Measurements from ENCODE around the gene MYO6.

The MYO6 gene

DNA sequence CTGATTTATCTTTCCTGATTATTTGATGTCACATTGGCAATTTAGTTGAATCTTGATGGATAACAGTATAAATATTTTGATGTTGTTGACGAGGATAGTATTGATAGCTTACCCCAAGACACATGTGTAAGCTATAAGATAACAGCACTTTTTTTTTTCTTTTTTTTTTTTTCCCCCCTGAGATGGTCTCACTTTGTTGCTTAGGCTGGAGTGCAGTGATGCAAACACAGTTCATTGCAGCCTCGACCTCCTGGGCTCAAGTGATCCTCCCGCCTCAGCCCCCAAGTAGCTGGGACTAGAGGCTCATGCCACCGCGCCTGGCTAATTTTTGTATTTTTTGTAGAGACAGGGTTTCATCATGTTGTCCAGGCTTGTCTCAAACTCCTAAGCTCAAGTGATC lies 21.8 kb downstream of the MYO6 start:
- no peak for DNase-seq

DNA sequence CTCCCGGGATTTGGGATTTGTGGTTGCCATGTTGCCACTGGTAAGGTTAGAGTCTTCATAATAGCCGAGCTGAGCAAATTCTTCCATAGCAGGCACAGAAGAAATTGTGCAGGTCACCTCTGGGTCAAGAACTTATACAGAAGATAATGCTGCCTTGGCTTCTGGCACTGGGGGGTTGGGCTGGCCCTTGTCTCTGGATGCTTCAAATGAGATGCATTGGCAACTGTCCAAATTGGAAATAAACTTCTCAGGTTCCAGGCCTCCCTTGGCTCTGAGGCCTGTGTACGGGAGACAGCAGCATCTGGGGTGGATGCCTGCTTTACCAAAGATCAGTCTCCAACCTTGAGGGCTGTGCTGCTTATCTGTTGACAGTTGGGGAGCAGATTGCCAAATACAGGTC lies 26.2 kb downstream of the MYO6 start:
- peak; percentile 95 for DNase-seq

DNA sequence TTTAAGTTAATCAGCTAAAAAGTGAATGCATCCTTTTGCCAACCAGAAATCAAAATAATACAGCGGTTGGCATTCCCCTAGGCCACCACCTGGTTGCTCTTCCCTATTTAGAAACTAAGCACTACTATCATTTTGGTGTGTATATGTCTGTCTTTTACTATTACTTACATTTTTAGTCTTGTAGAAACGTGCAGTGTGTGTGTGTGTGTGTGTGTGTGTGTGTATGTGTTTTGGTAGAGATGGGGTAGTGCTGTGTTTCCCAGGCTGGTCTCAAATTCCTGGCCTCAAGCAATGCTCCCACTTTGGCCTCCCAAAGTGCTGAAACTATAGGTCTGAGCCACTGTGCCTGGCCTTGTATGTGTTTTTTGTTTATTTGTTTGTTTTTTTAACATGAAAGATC lies 27.4 kb downstream of the MYO6 start:
- DNase-seq = no peak

GRCh38 chr6:75778757-75779156 lies 29.7 kb downstream of the MYO6 start:
- no peak for DNase-seq

DNA sequence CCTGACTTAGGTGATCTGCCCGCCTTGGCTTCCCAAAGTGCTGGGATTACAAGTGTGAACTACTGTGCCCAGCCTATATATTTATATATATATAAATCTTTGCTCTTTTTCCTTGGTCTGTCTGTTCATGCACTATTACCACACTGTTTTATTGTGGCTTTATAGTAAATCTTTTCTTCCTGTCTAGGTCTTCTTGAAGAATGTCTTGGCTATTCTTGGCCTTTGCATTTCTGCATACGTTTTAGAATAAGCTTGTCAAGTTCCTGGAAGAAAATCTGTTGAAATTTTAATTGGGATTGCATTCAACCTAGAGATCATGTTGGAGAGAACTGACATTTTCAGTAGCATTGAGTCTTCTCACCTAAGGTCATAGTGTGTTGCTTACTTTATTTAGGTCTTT lies 37.1 kb downstream of the MYO6 start:
- DNase-seq = no peak

DNA sequence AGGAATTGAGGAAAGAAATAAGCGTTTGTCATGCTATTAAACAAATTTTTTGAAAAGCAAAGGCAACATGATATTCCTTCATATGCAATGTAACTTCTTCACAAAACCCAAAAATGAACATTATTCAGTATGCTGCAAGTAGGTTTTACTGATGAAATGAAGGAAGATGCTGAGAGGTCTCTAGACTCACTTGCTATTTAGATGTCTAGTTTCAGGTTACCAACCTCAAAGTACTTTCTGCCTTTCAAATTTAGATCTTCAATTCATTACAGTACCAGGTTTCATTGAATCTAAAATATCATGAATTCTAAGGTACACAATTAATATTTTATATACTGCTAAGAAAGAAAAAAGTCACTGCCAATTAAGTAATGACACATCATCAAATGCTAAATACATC lies 39.9 kb downstream of the MYO6 start:
- no peak for DNase-seq

DNA sequence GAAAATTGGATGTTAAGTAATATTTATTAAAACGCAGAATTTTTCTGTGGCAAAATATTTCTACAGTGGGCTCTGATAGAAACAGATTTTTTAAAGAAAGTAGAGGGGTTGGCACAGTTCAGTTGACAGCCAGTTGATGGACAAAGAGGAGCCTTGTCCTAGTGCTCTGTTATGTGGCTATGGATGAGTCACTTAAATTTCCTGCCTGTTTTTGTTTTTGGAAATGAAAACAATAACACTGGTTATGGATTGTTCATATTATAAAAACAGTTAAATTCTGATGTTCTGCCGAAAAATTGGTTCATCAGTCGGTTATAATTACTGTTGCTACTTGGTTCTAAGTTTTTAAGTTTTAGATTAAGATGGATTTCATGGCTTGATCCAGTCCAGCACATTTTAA lies 42.8 kb downstream of the MYO6 start:
- no peak for DNase-seq

DNA sequence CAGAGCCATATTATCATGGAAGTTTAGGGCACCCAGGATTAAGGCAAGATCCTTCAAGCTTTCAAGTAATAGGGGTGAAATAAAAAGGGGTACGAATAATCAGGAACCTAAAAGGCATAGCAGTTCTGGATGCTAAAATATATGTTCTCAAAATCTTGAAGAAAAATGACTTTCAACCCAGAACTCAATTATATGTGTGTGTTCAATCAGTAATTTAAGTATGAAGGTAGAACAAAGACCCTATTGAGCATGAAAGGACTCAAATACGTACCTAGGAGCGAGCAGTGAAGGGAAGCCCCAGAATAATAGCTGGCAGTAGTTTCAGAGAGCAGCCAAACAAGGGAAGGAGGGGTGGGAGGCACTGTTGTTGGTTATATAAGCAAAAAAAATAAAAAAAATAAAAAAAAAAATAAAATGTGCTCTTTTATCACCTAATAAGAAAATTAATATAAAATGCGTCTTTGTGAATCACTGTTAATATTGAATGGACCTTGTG lies 45.4 kb downstream of the MYO6 start:
- no peak for DNase-seq

GRCh38 chr6:75794954-75795739 lies 46.1 kb downstream of the MYO6 start:
- no peak for DNase-seq

GRCh38 chr6:75796723-75797122 lies 47.7 kb downstream of the MYO6 start:
- DNase-seq = no peak

GRCh38 chr6:75800133-75800532 lies 51.1 kb downstream of the MYO6 start:
- DNase-seq = no peak

GRCh38 chr6:75800708-75801505 lies 51.9 kb downstream of the MYO6 start:
- DNase-seq = no peak

DNA sequence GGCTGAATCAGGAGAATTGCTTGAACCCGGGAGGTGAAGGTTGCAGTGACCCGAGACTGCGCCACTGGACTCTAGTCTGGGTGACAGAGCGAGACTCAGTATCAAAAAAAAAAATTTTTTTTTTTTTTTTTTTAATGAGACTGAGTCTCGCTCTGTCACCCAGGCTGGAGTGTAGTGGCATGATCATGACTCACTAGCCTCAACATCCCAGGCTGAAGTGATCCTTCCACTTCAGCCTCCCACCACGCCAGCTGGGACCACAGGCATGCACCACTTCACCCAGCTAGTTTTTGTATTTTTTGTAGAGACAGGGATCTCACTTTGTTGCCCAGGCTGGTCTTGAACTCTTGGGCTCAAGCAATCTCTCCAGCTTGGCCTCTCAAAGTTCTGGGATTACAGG lies 53.3 kb downstream of the MYO6 start:
- DNase-seq = no peak

- DNase-seq = no peak
Measured at GRCh38 chr6:75808507-75808906, 59.5 kb downstream of the MYO6 start.

DNA sequence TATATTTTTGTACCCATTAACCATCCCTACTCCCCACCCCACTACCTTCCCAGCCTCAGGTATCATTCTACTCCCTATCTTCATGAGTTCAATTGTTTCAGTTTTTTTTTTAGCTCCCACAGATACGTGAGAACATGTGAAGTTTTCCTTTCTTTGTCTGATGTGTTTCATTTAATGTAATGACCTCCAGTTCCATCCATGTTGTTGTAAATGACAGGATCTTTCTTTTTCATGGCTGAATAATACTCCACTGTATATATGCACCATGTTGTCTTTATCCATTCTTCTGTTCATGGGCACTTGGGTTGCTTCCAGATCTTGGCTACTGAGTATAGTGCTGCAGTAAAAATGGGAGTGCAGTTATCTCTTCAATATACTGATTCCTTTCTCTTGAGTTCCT lies 63.5 kb downstream of the MYO6 start:
- no peak for DNase-seq

GRCh38 chr6:75813476-75814250 lies 64.6 kb downstream of the MYO6 start:
- no peak for DNase-seq

- no peak for DNase-seq
Measured at GRCh38 chr6:75815756-75816155, 66.7 kb downstream of the MYO6 start.

- DNase-seq = no peak
Measured at GRCh38 chr6:75818098-75818855, 69.2 kb downstream of the MYO6 start.

DNA sequence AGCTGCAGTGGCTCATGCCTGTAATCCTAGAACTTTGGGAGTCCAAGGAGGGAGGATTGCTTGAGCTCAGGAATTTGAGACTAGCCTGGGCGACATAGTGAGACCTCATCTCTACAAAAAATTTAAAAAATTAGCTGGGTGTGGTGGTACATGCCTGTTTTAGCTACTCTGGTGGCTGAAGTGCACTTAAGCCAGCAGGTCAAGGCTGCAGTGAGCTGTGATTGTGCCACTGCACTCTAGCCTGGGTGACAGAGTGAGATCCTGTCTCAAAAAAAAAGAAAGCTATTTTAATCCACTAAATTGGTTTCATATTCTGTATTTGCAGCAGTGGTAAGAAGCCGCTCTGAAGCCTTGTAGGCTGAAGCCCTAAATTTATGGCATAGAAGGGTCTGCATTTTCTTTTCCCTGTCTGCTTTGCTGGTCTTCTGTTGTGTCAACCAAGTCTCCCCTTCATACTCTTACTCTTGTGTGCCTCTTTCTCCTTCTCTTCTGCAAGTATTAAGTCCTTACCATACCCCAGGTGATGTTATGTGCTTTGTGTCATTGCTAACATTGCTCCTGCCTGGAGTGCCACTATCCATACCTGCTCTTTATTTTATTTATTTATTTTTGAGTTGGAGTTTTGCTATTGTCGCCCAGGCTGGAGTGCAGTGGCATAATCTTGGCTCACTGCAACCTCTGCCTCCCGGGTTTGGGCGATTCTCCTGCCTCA lies 70.9 kb downstream of the MYO6 start:
- no peak for DNase-seq

- DNase-seq = peak; percentile 24
Measured at GRCh38 chr6:75824160-75824559, 75.1 kb downstream of the MYO6 start.

GRCh38 chr6:75827163-75827562 lies 78.1 kb downstream of the MYO6 start:
- DNase-seq = no peak
